ENCODE data around the gene ZBTB34.
A peak's percentile ranks its signal among the peaks of the same experiment; 100 is the strongest.

Gene ZBTB34

GRCh38 chr9:126879288-126879687, 18.8 kb downstream of the ZBTB34 start:
- no peak for DNase-seq (ENCODE audit: low spot score)

- no peak for DNase-seq (ENCODE audit: low spot score)
Observed at GRCh38 chr9:126880226-126880946, 19.9 kb downstream of the ZBTB34 start.

- DNase-seq (ENCODE audit: low spot score), result no peak
Observed at GRCh38 chr9:126880947-126881332, 20.5 kb downstream of the ZBTB34 start.

- no peak for DNase-seq (ENCODE audit: low spot score)
Observed at GRCh38 chr9:126882746-126883145, 22.3 kb downstream of the ZBTB34 start.

- DNase-seq (ENCODE audit: low spot score), result no peak
Observed at GRCh38 chr9:126883636-126884035, 23.2 kb downstream of the ZBTB34 start.

- DNase-seq (ENCODE audit: low spot score), result no peak
Observed at GRCh38 chr9:126885131-126885641, 24.7 kb downstream of the ZBTB34 start.

- DNase-seq (ENCODE audit: low spot score), result no peak
Observed at GRCh38 chr9:126886034-126886822, 25.8 kb downstream of the ZBTB34 start.

- no peak for DNase-seq (ENCODE audit: low spot score)
Observed at GRCh38 chr9:126886897-126887296, 26.5 kb downstream of the ZBTB34 start.

- no peak for DNase-seq (ENCODE audit: low spot score)
Observed at GRCh38 chr9:126891676-126892075, 31.2 kb downstream of the ZBTB34 start.

GRCh38 chr9:126893079-126893478, 32.6 kb downstream of the ZBTB34 start:
- no peak for DNase-seq (ENCODE audit: low spot score)

GRCh38 chr9:126894052-126894603, 33.7 kb downstream of the ZBTB34 start:
- no peak for DNase-seq (ENCODE audit: low spot score)

GRCh38 chr9:126902210-126902609, 41.8 kb downstream of the ZBTB34 start:
- no peak for DNase-seq (ENCODE audit: low spot score)

GRCh38 chr9:126904586-126904985, 44.1 kb downstream of the ZBTB34 start:
- no peak for DNase-seq (ENCODE audit: low spot score)

- no peak for DNase-seq (ENCODE audit: low spot score)
Observed at GRCh38 chr9:126906091-126906490, 45.7 kb downstream of the ZBTB34 start.

GRCh38 chr9:126907058-126907457, 46.6 kb downstream of the ZBTB34 start:
- no peak for DNase-seq (ENCODE audit: low spot score)

- peak; percentile 100 for DNase-seq (ENCODE audit: low spot score)
Observed at GRCh38 chr9:126914458-126915280, 54.2 kb downstream of the ZBTB34 start, which contains the start of gene RALGPS1. Gene RALGPS1 (plus strand): TSS chr9:126914782. CDS start chr9:126962290, 47,508 bp downstream.

- no peak for DNase-seq (ENCODE audit: low spot score)
Observed at GRCh38 chr9:126915281-126915816, 54.9 kb downstream of the ZBTB34 start.

GRCh38 chr9:126915846-126916543, 55.6 kb downstream of the ZBTB34 start:
- DNase-seq (ENCODE audit: low spot score), result no peak

- DNase-seq (ENCODE audit: low spot score), result no peak
Observed at GRCh38 chr9:126916909-126917308, 56.5 kb downstream of the ZBTB34 start.

GRCh38 chr9:126919193-126919592, 58.8 kb downstream of the ZBTB34 start:
- DNase-seq (ENCODE audit: low spot score), result no peak

GRCh38 chr9:126925876-126926275, 65.4 kb downstream of the ZBTB34 start:
- no peak for DNase-seq (ENCODE audit: low spot score)
